ENCODE measurements around the gene SV2C.

SV2C gene

GRCh38 chr5:76041863-76042262 lies 41.3 kb upstream of the SV2C start (continued):
- no peak for TF ChIP-seq TOX (CRISPR knock-in tag; IDR thresholded peaks at IDR 0.05; ENCODE audit: borderline replicate concordance)
- TF ChIP-seq ZNF565 (CRISPR knock-in tag; conservative IDR thresholded peaks at IDR 0.05; ENCODE audit: low read depth): no peak
- TF ChIP-seq, protein P1, sequence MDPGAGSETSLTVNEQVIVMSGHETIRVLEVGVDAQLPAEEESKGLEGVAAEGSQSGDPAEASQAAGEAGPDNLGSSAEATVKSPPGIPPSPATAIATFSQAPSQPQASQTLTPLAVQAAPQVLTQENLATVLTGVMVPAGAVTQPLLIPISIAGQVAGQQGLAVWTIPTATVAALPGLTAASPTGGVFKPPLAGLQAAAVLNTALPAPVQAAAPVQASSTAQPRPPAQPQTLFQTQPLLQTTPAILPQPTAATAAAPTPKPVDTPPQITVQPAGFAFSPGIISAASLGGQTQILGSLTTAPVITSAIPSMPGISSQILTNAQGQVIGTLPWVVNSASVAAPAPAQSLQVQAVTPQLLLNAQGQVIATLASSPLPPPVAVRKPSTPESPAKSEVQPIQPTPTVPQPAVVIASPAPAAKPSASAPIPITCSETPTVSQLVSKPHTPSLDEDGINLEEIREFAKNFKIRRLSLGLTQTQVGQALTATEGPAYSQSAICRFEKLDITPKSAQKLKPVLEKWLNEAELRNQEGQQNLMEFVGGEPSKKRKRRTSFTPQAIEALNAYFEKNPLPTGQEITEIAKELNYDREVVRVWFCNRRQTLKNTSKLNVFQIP (CRISPR knock-in tag; IDR thresholded peaks at IDR 0.05; ENCODE audit: borderline replicate concordance, low read depth): no peak
- no peak for TF ChIP-seq BACH2 (CRISPR knock-in tag; IDR thresholded peaks at IDR 0.05; ENCODE audit: borderline replicate concordance)
- no peak for TF ChIP-seq ARNTL (CRISPR knock-in tag; IDR thresholded peaks at IDR 0.05; ENCODE audit: borderline replicate concordance, low read depth)
- no peak for TF ChIP-seq OSR1 (CRISPR knock-in tag; IDR thresholded peaks at IDR 0.05)
- TF ChIP-seq, protein P2, sequence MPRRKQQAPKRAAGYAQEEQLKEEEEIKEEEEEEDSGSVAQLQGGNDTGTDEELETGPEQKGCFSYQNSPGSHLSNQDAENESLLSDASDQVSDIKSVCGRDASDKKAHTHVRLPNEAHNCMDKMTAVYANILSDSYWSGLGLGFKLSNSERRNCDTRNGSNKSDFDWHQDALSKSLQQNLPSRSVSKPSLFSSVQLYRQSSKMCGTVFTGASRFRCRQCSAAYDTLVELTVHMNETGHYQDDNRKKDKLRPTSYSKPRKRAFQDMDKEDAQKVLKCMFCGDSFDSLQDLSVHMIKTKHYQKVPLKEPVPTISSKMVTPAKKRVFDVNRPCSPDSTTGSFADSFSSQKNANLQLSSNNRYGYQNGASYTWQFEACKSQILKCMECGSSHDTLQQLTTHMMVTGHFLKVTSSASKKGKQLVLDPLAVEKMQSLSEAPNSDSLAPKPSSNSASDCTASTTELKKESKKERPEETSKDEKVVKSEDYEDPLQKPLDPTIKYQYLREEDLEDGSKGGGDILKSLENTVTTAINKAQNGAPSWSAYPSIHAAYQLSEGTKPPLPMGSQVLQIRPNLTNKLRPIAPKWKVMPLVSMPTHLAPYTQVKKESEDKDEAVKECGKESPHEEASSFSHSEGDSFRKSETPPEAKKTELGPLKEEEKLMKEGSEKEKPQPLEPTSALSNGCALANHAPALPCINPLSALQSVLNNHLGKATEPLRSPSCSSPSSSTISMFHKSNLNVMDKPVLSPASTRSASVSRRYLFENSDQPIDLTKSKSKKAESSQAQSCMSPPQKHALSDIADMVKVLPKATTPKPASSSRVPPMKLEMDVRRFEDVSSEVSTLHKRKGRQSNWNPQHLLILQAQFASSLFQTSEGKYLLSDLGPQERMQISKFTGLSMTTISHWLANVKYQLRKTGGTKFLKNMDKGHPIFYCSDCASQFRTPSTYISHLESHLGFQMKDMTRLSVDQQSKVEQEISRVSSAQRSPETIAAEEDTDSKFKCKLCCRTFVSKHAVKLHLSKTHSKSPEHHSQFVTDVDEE (CRISPR knock-in tag; IDR thresholded peaks at IDR 0.05): no peak

- no peak for ATAC-seq
- TF ChIP-seq, protein P3, sequence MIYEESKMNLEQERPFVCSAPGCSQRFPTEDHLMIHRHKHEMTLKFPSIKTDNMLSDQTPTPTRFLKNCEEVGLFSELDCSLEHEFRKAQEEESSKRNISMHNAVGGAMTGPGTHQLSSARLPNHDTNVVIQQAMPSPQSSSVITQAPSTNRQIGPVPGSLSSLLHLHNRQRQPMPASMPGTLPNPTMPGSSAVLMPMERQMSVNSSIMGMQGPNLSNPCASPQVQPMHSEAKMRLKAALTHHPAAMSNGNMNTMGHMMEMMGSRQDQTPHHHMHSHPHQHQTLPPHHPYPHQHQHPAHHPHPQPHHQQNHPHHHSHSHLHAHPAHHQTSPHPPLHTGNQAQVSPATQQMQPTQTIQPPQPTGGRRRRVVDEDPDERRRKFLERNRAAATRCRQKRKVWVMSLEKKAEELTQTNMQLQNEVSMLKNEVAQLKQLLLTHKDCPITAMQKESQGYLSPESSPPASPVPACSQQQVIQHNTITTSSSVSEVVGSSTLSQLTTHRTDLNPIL (CRISPR knock-in tag; IDR thresholded peaks at IDR 0.05; ENCODE audit: low read depth): peak; percentile 79
- TF ChIP-seq CSRNP3 (CRISPR knock-in tag; IDR thresholded peaks at IDR 0.05): peak; percentile 76; the same call in 1 of the 2 replicates
- peak; percentile 67; the same call in 1 of the 2 replicates for TF ChIP-seq ESRRG (CRISPR knock-in tag; IDR thresholded peaks at IDR 0.05)
- TF ChIP-seq, protein P1 (CRISPR knock-in tag; IDR thresholded peaks at IDR 0.05; ENCODE audit: borderline replicate concordance, low read depth): no peak; the same call in 1 of the 2 replicates
- TF ChIP-seq, protein P4, sequence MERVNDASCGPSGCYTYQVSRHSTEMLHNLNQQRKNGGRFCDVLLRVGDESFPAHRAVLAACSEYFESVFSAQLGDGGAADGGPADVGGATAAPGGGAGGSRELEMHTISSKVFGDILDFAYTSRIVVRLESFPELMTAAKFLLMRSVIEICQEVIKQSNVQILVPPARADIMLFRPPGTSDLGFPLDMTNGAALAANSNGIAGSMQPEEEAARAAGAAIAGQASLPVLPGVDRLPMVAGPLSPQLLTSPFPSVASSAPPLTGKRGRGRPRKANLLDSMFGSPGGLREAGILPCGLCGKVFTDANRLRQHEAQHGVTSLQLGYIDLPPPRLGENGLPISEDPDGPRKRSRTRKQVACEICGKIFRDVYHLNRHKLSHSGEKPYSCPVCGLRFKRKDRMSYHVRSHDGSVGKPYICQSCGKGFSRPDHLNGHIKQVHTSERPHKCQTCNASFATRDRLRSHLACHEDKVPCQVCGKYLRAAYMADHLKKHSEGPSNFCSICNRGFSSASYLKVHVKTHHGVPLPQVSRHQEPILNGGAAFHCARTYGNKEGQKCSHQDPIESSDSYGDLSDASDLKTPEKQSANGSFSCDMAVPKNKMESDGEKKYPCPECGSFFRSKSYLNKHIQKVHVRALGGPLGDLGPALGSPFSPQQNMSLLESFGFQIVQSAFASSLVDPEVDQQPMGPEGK (CRISPR knock-in tag; IDR thresholded peaks at IDR 0.05; ENCODE audit: borderline replicate concordance): no peak
- TF ChIP-seq TCF4 (CRISPR knock-in tag; IDR thresholded peaks at IDR 0.05; ENCODE audit: borderline replicate concordance): peak; percentile 83
- TF ChIP-seq ISL1 (CRISPR knock-in tag; IDR thresholded peaks at IDR 0.05): peak; percentile 99
- no peak for TF ChIP-seq ZNF8 (CRISPR knock-in tag; IDR thresholded peaks at IDR 0.05)
- TF ChIP-seq ZNF70 (CRISPR knock-in tag; IDR thresholded peaks at IDR 0.05): no peak
- TF ChIP-seq OSR1 (CRISPR knock-in tag; IDR thresholded peaks at IDR 0.05): no peak
- TF ChIP-seq, protein P2 (CRISPR knock-in tag; IDR thresholded peaks at IDR 0.05): no peak
- TF ChIP-seq GLIS3 (CRISPR knock-in tag; IDR thresholded peaks at IDR 0.05): no peak
- no peak for TF ChIP-seq ZFP3 (CRISPR knock-in tag; IDR thresholded peaks at IDR 0.05)
Observed at GRCh38 chr5:76046741-76047140, 36.4 kb upstream of the SV2C start.

All from SK-N-SH treated with all-trans-retinoic acid at 6 μM for 48 hours (cell line).